Measurements from ENCODE around the gene LRP1B. TPM values are rescaled to one million over a fixed set of nuclear protein-coding genes. Genes with fewer than 3 reads are reported as not detected.

Gene LRP1B
- total RNA-seq, 2 donors from 2014 or later = 0.79 to 1.8 TPM

- no peaks in the 10 kb centered on the region for H3K4me1 ChIP-seq (ENCODE audit: control insufficient read depth, insufficient read depth, low read length)
- TF ChIP-seq, protein P1, sequence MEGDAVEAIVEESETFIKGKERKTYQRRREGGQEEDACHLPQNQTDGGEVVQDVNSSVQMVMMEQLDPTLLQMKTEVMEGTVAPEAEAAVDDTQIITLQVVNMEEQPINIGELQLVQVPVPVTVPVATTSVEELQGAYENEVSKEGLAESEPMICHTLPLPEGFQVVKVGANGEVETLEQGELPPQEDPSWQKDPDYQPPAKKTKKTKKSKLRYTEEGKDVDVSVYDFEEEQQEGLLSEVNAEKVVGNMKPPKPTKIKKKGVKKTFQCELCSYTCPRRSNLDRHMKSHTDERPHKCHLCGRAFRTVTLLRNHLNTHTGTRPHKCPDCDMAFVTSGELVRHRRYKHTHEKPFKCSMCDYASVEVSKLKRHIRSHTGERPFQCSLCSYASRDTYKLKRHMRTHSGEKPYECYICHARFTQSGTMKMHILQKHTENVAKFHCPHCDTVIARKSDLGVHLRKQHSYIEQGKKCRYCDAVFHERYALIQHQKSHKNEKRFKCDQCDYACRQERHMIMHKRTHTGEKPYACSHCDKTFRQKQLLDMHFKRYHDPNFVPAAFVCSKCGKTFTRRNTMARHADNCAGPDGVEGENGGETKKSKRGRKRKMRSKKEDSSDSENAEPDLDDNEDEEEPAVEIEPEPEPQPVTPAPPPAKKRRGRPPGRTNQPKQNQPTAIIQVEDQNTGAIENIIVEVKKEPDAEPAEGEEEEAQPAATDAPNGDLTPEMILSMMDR (conservative IDR thresholded peaks at IDR 0.05) = no peak
- no peak for DNase-seq
- Mint-ChIP-seq H3K4me1 (no peaks in the 10 kb centered on the region), H3K36me3 (ENCODE audit: low read depth) (no peaks in the 10 kb centered on the region), H3K27ac (no peak overlapping the region), H3K27me3 (ENCODE audit: insufficient read depth) (no peaks in the 10 kb centered on the region), H3K4me3 (no peak overlapping the region), H3K9me3 (no peaks in the 10 kb centered on the region)
- H3K4me3 ChIP-seq (ENCODE audit: low read length) = no peak overlapping the region
- 70 to 77% methylated on average over 2 to 4 of the region's 4 CpGs for WGBS, 2 experiments (ENCODE audit: insufficient coverage in 1 of 2, insufficient read length in 1 of 2)
- H3K9me3 ChIP-seq (ENCODE audit: control insufficient read depth, low read length) = no peaks in the 10 kb centered on the region
- no peaks in the 10 kb centered on the region for H3K36me3 ChIP-seq (ENCODE audit: control insufficient read depth, insufficient read depth, low read length)
- H3K27me3 ChIP-seq (ENCODE audit: control insufficient read depth, insufficient read depth, low read length, poor library complexity, severe bottlenecking) = no peaks in the 10 kb centered on the region
- no peak overlapping the region for H3K9ac ChIP-seq (ENCODE audit: extremely low read depth, low read length, poor library complexity, severe bottlenecking)
- no peak overlapping the region for H3K27ac ChIP-seq (ENCODE audit: low read depth, low read length)
These were observed 1622.1 kb downstream of the LRP1B start for GRCh38 chr2:140508756-140509155.

DNA sequence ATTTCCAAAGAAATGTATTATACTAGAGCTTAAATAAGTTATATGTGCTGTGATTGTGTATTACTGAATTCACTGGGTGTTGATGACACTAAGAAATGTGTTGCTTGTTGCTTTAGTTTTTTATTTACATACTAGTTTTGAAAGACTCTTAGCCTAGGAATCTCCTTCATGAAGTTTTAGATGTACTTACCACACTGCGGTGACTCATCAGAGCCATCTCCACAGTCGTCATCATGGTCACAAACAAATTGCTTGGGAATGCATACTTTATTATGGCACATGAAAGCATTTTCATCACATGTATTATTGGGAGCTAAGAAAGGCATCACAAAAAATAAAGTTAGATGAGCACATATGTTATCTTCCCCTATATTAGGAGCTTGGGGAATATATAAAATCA, 1624.2 kb downstream of the LRP1B start:
- no peak overlapping the region for H3K27ac ChIP-seq (ENCODE audit: low read depth, low read length)
- no peak overlapping the region for H3K4me3 Mint-ChIP-seq
- no peaks in the 10 kb centered on the region for H3K9me3 Mint-ChIP-seq
- no peaks in the 10 kb centered on the region for H3K27me3 ChIP-seq (ENCODE audit: control insufficient read depth, insufficient read depth, low read length, poor library complexity, severe bottlenecking)
- WGBS, 2 experiments (ENCODE audit: insufficient coverage in 1 of 2, insufficient read length in 1 of 2) = 92% methylated on average over 2 of the region's 2 CpGs; no CpG with 5 or more reads in 1 of the 2 experiments
- no peaks in the 10 kb centered on the region for H3K36me3 Mint-ChIP-seq (ENCODE audit: low read depth)
- H3K4me1 Mint-ChIP-seq = no peaks in the 10 kb centered on the region
- no peak overlapping the region for H3K27ac Mint-ChIP-seq
- no peaks in the 10 kb centered on the region for H3K27me3 Mint-ChIP-seq (ENCODE audit: insufficient read depth)
- no peaks in the 10 kb centered on the region for H3K9me3 ChIP-seq (ENCODE audit: control insufficient read depth, low read length)
- no peaks in the 10 kb centered on the region for H3K36me3 ChIP-seq (ENCODE audit: control insufficient read depth, insufficient read depth, low read length)
- H3K9ac ChIP-seq (ENCODE audit: extremely low read depth, low read length, poor library complexity, severe bottlenecking) = no peak overlapping the region
- H3K4me3 ChIP-seq (ENCODE audit: low read length) = no peak overlapping the region
- TF ChIP-seq, protein P1 (conservative IDR thresholded peaks at IDR 0.05) = no peak
- H3K4me1 ChIP-seq (ENCODE audit: control insufficient read depth, insufficient read depth, low read length) = no peaks in the 10 kb centered on the region
- DNase-seq = no peak

GRCh38 chr2:140504601-140505000, 1626.2 kb downstream of the LRP1B start:
- Mint-ChIP-seq H3K36me3 (ENCODE audit: low read depth) (no peaks in the 10 kb centered on the region), H3K4me3 (no peak overlapping the region), H3K27ac (no peak overlapping the region), H3K9me3 (no peaks in the 10 kb centered on the region), H3K27me3 (ENCODE audit: insufficient read depth) (no peaks in the 10 kb centered on the region), H3K4me1 (no peaks in the 10 kb centered on the region)
- Histone ChIP-seq H3K4me1 (ENCODE audit: control insufficient read depth, insufficient read depth, low read length) (no peaks in the 10 kb centered on the region), H3K4me3 (ENCODE audit: low read length) (no peak overlapping the region), H3K27ac (ENCODE audit: low read depth, low read length) (no peak overlapping the region), H3K27me3 (ENCODE audit: control insufficient read depth, insufficient read depth, low read length, poor library complexity, severe bottlenecking) (no peaks in the 10 kb centered on the region), H3K9ac (ENCODE audit: extremely low read depth, low read length, poor library complexity, severe bottlenecking) (no peak overlapping the region), H3K9me3 (ENCODE audit: control insufficient read depth, low read length) (no peaks in the 10 kb centered on the region), H3K36me3 (ENCODE audit: control insufficient read depth, insufficient read depth, low read length) (no peaks in the 10 kb centered on the region)
- WGBS, 2 experiments (ENCODE audit: insufficient coverage in 1 of 2, insufficient read length in 1 of 2) = 84 to 100% methylated on average over 2 of the region's 2 CpGs
- TF ChIP-seq, protein P1 (conservative IDR thresholded peaks at IDR 0.05) = no peak
- DNase-seq = no peak
